Stimulated activated CD4-positive, alpha-beta T cell treated with anti-CD3 and anti-CD28 coated beads, TNF-alpha, amount 100 ng/mL, for 4 hours (primary cell): ENCODE measurements around the gene VAT1.
"Not testable (repeated sequence)": the region's sequence is repeated elsewhere in the genome, so short reads cannot be mapped to it uniquely, and the experiment has no call there.

Experiments used
- DNase-seq, 3 experiments: peaks; one replicate each; pipeline ENCODE4 v3.0.0-alpha.2; 2020; ENCODE audit warnings: low read depth in 3 of 3

The VAT1 gene

DNA sequence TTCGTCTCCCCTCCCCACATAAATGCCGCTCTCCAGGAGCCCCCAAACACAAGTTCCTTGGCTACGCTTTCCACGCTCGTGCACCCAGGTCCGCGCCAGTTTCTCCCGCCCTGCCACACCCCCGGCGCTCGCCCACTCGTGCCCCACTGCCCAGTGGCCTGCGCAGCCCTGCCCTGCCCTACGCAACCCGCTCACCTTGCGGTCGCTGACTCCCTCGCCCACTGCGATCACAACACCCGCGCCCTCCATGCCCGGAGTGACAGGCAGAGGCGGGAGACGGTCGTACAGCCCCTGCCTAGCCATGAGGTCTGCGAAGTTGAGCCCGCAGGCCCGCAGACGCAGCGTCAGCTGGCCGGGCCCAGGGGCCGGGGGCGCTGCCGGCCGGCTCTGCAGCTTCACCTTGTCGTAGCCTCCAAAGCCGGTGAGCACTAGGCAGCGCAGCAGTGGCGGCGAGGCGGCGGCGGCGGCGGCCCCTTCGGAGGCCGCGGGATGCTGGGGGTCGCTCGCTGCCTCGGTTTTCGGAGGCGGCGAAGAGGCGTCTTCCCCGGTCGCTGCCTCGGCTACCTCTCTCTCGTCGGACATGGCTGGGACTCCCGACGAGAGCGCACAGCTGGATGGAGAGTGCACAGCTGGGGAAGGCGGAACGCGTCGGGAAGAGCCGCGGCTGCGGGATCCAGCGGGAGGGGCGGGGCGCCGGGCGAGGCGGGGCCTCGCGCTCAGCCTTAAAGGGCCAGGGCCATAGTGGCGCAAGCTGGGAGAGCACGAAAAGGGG, at the start of gene VAT1:
Gene VAT1 (minus strand): TSS at position 645 of the 772 bp plus-strand sequence. CDS start 63 bp downstream, at position 582.
- DNase-seq = peak; percentile 27 to 57 (median 45)

DNA sequence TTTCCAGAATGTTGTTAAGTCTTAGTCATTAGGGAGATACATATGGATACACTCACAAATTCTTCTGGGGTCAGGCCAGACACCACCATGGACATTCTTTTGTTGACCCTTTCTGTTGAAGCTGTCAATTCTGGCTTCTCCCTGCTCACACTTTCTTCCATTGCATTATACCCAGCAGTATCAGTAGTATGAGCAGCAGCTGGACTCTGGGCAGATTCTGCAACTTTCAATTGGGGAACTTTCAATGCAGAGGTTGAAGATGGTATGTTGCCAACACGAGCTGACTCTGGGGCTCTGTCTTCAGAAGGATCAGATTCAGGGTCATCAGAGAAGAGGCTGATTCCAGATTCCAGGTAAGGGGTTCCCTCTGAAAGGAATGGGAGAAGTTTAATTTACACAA, 48.7 kb upstream of the VAT1 start:
- no peak for DNase-seq

DNA sequence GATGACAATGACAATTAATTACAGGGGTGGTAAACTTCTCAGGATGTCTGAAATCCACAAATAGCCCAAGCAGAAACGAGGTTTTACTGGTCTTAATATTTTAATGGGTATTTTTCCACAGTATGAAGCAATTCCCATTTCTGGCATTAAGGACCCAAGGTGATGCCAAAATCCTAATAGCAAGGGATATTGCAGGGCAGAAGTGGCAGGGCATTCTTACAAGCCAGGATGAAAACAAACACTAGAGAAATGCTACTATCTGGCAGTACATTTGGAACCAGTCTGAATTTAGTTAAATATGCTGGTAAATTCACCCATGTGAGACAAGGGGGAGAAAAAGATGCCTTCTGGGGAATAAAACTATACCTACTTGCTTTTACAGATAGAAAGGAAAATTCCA, 48.1 kb upstream of the VAT1 start:
- DNase-seq = no peak

DNA sequence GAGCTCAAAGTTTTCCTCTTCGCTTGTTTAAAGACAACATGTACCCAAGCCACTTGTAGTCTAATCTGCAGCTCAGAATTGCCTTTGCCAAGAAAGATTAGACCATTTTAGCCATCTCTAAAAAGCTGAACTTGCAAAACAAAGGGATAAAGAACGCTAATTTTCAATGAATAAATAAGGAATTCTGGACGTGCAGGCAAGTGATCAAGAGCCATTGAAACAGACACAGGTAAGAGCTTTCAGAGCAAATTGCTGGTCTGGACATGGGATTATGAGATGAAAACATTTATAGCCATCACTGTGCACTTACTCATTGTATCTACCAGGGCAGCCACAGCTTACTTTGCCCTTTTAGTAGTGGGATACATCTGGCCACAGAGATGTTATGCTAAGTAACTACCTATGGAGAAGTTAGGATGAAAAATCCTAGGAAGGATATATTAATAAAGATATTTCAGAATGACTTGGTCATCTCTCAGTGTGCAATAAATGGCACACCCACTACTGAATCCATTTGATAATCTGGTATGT, 47.2 kb upstream of the VAT1 start:
- no peak for DNase-seq

DNA sequence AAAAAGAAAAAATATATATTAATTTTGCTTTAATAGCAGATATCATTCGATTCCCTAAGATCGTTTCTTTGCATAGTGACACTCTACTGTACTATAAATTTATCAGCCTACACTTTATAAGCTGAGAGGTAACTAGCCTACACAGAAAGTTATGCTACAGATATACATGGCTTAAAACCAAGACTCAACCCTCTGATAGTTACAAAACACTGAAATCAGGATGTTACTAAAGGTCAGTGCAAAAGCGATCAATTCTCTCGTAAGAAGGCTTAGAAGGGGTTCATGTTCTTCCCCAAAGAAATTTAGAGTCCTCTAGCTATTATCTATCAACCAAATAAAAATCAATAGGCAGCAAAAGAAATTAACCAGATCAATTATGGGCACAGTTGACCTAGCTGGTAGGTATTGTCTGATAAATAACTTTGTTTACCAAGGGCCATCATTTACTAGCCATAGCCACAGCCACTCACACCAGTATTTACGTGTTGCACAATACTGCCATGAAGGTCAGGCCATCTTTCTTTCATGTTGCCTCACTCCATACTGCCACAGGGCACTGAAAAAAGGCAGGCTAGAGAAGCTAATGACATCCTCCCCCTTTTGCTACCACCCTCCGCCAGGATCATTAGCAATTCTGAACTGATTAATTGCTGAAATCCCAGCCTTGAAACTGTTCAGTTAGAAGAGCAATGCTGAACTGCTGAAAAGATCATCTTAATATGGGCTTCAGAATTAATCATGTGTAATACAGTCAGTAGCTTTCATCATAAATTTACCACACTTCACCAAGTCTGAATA, 46.6 kb upstream of the VAT1 start:
- DNase-seq = no peak

DNA sequence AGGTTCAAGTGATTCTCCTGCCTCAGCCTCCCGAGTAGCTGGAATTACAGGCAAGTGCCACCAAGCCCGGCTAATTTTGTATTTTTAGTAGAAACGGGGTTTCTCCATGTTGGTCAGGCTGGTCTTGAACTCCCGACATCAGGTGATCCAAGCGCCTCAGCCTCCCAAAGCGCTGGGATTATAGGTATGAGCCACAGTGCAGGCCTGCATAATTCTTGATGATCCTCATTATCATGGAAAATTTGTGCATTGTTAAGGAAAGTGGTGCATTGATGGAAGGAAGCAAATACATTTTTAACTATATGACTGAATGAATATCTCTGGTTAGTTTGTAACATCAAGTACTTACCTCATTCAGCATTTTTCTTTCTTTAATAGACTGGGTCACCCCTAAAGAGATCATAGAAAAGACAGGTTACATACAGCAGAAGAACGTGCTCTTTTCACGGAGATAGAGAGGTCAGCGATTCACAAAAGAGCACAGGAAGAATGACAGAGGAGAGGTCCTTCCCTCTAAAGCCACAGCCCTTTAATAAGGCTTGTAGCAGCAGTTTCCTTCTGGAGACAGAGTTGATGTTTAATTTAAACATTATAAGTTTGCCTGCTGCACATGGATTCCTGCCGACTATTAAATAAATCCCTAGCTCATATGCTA, 40.9 kb upstream of the VAT1 start:
- DNase-seq = no peak

DNA sequence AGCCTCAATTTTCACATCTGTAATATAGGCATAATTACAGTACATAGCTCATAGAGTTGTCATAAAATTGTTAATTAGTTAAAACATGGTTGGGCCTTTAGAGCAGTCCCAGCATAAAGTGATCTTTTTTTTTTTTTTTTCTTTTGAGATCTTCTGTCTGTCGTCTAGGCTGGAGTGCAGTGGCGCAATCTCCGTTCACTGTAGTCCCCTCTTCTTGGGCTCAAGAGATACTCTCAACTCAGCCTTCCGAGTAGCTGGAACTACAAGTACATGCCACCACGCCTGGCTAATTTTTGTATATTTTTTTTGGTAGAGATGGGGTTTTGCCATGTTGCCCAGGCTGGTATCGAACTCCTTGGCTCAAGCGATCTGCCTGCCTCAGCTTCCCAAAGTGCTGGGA, 33.9 kb upstream of the VAT1 start:
- no peak for DNase-seq

DNA sequence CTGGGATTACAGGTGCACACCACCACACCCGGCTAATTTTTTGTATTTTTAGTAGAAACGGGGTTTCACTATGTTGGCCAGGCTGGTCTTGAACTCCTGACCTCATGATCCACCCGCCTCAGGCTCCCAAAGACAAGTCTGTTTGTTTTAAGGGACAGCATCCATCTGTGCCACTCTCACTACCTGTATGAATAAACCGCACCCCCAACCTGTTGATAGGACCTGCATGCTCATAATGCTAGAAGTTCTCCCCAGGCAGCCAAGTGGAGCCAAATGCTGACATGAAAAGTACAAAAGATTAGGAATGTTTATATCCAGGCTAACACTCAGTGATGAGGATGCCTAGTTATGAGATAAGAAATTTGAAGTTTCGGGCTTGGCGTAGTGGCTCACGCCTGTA, 30.8 kb upstream of the VAT1 start:
- DNase-seq = not testable (repeated sequence)

DNA sequence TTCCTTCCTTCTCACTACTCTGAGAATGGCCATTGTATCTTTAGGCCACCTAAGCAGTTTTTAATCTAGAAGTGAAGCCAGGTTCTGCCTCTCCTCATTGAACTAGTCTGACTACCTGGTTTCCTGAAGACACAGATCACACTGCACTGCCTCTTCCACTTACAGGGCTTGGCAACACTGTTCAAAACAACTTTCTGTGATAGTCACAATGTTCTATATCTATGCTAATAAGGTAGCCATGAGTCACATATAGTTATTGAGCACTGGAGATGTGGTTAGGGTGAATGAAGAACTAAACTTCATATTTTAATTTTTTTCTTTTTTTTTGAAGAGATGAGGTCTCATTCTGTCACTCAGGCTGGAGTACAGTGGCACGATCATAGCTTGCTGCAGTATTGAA, 29.8 kb upstream of the VAT1 start:
- no peak for DNase-seq

DNA sequence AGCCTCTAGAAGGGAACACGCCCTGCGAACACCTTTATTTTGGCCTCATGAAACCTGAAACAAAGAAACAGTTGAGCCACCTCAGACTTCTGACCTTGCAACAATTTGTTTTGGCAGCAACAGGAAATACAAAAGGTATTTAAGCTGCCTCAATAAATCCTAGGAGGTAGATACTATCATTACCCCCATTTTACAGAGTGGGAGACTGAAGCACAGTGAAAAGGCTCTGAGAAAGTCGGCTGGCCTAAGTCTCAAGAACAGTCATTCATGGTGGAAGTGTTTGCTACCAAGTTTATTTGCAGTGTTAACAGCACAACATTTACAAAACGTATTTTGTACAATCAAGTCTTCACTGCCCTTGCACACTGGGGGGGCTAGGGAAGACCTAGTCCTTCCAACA, 21.8 kb upstream of the VAT1 start:
- no peak for DNase-seq

DNA sequence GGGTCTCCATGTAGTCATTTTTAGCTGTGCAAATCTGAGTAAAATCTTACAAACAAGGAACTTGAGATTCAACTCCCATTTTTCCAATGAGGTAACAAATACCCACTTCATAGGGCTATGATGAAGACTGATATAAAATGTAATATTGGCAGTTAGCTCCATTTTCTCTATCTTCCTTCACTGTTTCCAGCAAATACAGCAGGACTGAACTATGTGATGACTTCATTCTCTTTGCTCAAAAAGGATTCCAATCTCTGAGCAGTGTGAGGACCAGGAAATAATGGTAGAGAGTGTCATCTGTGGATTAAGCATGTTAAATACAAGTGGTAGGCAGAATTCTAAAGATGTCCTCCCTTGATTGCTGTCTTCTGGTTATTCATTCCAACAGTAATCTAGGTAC, 21.1 kb upstream of the VAT1 start:
- no peak for DNase-seq

DNA sequence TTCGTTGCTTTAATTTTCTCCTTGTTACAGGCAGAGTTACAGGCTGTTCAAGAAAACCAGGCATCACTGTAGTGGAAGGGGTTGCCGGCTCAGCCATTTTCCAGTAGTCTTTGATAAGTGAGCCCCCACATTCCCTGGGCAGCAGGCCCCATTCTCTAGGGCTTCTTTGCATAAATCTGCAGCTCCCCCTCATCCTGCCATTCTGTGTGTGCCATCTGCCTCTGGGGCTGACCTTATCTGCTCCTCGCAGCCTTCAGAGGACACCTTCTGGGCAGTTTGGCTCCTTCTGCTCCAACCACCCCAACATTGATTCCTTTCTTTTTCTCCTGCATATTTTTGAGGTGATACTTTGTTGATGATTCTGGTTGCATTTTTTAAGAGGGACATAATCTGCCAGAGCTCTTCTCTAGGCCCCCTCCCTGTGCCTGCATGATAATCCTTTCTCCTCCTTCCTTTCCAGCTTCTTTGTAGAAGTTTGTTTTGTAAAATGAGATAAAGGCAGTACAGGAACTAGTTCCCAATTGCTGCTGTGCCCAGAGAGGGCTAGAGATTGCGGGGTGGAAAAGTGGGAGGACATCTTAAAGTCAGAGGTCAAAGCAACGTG, 19.9 kb upstream of the VAT1 start:
- DNase-seq = no peak

DNA sequence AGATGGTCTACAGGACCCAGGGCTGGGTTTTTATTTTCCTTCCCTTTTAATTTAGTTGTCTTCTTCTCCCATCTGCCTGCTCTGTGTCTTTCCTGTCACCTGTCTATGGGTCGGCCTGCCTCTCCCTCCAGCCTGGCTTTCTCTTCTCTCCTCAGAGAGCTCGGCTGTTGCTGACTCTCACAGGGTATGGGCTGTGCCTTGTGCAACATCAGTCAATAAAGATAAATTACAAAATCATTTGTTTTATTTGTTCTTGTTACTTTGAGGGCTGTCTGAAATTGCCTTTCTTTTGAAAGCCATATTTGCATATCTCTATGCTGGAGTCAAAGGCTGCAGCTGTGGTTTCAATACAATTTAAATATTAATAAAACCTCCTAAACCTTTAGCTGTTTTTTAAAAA, 18.5 kb upstream of the VAT1 start:
- no peak for DNase-seq

DNA sequence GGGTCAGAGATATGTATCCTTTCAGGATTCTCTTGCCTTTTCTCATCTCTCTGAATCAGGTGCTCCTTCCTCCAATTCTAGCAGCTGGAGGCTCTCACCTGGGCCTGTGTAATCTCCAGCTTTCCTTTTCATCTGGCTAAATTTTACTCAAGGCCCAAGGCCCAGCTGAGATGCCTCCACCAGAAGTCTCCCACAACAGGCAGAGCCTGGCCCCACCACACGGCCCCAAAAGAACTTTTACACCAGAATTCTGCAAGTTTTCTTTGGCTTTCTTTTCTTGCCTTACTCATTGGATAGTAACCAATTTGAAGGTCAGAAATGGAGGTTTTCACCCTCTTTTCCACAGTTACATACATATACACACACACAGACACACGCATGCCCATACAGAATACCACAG, 17.5 kb upstream of the VAT1 start:
- no peak for DNase-seq

DNA sequence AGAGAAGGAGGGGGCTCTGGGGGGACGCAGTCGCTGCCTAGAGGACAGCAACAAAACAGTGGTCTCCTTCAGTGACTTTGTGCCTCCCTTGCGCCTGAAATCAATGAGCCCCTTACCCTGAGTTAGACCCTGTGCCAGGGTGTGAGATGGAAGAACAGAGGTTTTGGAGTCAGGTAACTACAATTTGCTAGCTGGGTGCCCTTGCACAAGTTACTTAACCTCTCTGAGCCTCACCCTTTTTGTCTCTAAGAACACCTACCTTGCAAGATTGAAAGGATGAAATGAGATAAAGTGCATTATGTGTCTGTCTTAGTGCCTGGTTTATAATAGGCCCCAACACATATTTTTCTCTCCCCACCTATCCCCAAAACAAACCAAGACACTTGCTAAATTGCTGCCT, 12.7 kb upstream of the VAT1 start:
- no peak for DNase-seq

DNA sequence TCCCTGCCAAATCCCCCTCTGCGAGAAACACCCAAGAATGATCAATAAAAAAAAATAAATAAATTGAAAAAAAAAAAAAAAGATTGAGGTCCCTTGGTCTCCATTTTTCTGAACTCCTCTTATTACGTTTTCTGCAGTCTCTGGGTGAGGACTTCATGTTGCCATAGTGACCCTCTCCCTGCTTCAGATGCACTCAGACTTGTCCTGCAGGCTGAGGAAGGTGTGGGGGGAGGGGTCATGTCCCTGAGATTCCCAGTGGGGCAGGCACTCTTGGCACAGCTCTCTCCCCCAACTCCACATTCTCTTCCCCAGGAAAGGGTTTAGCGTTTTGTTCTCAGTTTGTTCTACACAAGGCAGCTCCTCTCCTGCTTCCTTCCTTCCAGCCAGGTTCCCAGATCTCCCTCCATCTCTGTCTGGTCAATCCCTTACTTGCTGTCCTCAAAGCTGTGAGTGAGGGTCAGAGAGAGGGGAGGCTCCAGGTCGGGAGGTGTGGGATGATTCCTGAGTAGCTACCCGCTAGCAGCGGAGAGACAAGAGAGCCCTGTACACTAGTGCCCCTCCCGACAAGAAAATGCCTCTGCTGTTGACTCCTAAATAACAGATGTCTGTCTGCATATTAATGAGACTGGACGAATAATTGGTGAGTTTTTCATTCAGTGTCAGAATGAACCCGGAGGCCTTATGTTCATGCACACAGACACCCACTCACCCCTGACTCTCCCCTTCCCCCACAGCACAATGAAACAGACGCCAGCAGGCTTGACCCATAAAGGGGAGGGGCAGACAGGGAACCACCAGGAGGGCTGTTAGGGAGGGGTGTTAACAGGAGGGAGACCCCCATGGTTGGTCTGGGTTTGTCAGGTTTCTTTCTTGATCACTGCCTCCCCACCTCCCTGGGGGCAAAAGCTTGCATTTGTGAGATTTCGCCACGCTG, 12.0 kb upstream of the VAT1 start:
- no peak for DNase-seq

DNA sequence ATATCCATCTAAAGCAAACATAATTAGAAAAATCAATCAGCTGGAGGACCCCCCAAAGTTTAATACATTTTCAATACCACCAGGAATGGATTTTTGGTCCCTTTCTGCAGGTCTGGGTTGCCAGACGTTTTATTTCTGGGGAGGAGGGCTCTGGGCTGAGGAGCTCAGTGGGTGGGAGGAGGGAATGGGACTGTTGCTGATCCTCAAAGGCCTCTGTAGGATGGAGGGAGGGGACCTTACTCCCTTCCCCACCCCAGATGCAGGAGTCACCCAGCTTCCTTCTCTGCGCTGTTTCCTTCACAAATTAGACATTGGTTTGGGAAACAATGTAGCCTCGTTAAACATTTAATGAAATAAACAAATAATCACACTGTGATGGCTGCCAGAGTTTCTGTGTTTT, 9.5 kb upstream of the VAT1 start:
- DNase-seq = no peak

DNA sequence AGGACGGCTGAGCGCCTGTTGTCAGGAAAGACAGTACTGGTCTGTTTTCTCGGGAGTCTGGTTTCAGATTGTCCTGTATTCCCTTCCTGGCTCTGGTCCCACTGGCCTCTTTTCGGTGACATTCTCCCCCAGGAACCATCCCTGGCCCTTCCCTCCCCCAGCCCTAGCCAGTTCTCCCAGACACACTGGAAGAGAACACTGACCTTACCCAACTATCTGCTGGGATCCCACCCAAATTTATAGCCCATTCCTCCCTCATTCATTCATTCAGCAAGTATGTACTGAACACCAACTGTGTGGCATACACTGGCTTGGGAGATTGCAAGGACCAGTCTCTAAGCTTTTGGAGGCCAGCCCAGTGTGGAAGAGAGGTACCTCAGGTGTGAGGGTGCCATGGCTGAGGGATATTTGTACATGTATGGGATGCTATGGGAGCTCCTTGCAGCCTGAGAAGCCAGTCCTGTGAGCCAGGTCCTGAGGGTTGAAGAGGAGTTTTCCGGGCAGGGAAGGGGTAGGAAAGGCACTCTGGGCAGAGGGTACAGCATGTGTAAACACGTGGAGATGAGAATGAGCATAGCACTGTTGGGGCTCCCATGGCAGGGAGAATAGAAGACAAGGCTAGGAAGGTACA, 8.1 kb upstream of the VAT1 start:
- no peak for DNase-seq

DNA sequence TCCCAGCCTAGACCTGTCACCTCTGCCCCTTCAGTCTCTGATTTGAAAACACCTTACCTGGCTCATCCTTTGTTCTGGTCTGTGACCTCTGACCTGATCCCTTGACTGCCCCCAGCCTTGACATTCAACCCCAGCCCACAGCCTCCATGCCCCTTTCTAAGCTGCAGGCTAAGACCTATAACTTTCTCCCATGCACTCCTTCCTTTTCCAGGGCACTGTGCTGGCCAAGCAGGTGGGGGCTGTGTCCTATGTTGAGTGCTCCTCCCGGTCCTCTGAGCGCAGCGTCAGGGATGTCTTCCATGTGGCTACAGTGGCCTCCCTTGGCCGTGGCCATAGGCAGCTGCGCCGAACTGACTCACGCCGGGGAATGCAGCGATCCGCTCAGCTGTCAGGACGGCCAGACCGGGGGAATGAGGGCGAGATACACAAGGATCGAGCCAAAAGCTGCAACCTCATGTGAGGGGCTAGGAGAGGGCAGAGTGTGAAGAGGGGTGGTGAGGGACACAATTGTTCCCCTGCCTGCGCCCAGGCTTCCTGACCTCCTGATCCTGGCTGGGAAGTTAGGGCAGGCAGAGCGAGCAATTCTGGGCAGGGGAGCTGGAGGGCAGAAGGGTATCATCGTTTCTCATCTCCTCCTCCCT, 6.2 kb upstream of the VAT1 start:
- DNase-seq = no peak
